RWPE1 (cell line): ENCODE measurements around the gene HLA-B.

ENCODE experiments used
- CTCF ChIA-PET: fragments of 350-600 bp; sonication (Branson Sonifier 250); formaldehyde crosslinking; extraction: SDS; loops from one replicate; lab custom pipeline; 2021; lab: Yijun Ruan, JAX
- POLR2A ChIA-PET: fragments of 400-600 bp; formaldehyde crosslinking; extraction: SDS; loops from one replicate; lab custom pipeline; 2020; ENCODE audit warnings: antibody characterized with exemption; ENCODE audit not compliant: low non-redundant PET; lab: Yijun Ruan, JAX
- DNase-seq: peaks from one replicate; pipeline ENCODE4 v3.0.0; 2012; ENCODE audit warnings: low spot score
- H3K27ac ChIP-seq: fragments of 450-650 bp; 2 replicates; pipeline ENCODE4 v1.5.1; 2017
- CTCF ChIP-seq: fragments of 450-650 bp; conservative IDR thresholded peaks from 2 replicates; pipeline ENCODE4 v1.5.1; 2017; ENCODE audit warnings: low read depth, mild to moderate bottlenecking

HLA-B gene

DNA sequence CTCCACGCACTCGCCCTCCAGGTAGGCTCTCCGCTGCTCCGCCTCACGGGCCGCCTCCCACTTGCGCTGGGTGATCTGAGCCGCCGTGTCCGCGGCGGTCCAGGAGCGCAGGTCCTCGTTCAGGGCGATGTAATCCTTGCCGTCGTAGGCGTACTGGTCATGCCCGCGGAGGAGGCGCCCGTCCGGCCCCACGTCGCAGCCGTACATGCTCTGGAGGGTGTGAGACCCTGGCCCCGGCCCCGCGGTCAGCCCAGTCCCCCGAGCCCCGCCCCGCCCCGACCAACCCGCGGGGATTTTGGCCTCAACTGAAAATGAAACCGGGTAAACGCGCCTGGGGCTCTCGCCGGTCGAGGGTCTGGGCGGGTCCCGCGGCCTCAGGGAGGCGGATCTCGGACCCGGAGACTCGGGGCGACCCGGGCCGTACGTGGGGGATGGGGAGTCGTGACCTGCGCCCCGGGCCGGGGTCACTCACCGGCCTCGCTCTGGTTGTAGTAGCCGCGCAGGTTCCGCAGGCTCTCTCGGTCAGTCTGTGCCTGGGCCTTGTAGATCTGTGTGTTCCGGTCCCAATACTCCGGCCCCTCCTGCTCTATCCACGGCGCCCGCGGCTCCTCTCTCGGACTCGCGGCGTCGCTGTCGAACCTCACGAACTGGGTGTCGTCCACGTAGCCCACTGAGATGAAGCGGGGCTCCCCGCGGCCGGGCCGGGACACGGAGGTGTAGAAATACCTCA lies 598 bp downstream of the HLA-B start:
- no peak for TF ChIP-seq CTCF
- ChIA-PET POLR2A (no interaction called here), CTCF (no interaction called here)
- DNase-seq = no peak
- peak overlapping the region; percentile 21; the same call in 1 of the 2 replicates for H3K27ac ChIP-seq

DNA sequence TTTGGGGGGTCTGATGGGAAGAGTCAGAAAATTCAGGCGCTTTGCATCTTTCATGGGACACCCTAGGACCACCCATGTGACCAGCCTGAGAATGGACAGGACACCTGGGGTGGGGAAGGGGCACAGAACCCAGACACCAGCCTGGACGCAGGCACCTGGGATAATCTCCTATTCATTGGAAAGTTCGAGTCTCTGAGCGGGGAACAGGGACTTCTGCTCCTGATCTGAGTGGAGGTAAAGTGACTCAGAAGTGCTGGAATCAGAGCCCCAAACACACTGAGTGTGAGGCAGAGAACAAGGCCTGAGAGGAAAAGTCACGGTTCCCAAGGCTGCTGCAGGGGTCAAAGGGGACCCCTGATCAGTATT lies 1.4 kb downstream of the HLA-B start:
- POLR2A ChIA-PET = no interaction called here
- no peak for DNase-seq
- H3K27ac ChIP-seq = no peak overlapping the region
- no peak for TF ChIP-seq CTCF
- CTCF ChIA-PET = interaction anchor here (0.6 kb wide), 1 partner anchor 1954 kb away, joined by 4 read pairs; no protein-coding TSS in a partner anchor

GRCh38 chr6:31354864-31355582 lies 2.0 kb downstream of the HLA-B start:
- H3K27ac ChIP-seq = no peak overlapping the region
- POLR2A ChIA-PET = no interaction called here
- DNase-seq = no peak
- TF ChIP-seq CTCF = no peak
- CTCF ChIA-PET = interaction anchor here (0.6 kb wide), 1 partner anchor 1955 kb away, joined by 4 read pairs; no protein-coding TSS in a partner anchor

DNA sequence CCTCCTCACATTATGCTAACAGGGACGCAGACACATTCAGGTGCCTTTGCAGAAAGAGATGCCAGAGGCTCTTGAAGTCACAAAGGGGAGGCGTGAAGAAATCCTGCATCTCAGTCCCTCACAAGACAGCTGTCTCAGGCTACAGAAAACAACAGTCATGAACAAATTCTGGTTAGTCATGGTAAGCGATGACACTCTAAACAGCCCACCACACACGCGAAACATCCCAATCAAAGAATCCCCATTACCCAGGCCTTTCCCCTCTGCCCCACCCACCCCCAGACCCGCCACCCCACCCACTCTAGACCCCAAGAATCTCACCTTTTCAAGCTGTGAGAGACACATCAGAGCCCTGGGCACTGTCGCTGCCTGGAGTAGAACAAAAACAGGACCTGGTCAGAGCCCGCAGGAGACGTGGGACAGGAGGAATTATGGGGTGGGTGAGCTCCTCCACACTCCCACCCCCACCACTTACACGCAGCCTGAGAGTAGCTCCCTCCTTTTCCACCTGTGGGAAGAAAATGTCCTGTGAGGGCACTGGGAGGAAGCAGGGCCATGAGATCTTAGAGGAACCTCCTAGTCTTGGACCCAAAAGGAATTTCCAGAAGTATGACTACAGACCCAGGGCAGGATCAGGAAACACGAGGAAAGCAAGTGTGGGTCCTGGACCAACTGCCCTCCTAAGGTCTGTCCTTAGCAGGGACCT lies 2.7 kb downstream of the HLA-B start:
- POLR2A ChIA-PET = no interaction called here
- H3K27ac ChIP-seq = no peak overlapping the region
- no peak for TF ChIP-seq CTCF
- CTCF ChIA-PET = no interaction called here
- DNase-seq = no peak

- POLR2A ChIA-PET = no interaction called here
- CTCF ChIA-PET = no interaction called here
- TF ChIP-seq CTCF = no peak
- no peak overlapping the region for H3K27ac ChIP-seq
- DNase-seq = no peak
These were observed 3.5 kb downstream of the HLA-B start for GRCh38 chr6:31353384-31353945.

GRCh38 chr6:31352683-31353383 lies 4.1 kb downstream of the HLA-B start:
- DNase-seq = no peak
- CTCF ChIA-PET = interaction anchor here (0.6 kb wide), 1 partner anchor 100 kb away, joined by 3 read pairs; no protein-coding TSS in a partner anchor
- POLR2A ChIA-PET = no interaction called here
- H3K27ac ChIP-seq = no peak overlapping the region
- no peak for TF ChIP-seq CTCF
